Ecto neural progenitor cell (in vitro differentiated cells): Measurements from ENCODE around the gene NUCB1.
A peak's percentile ranks its signal among the peaks of the same experiment; 100 is the strongest.
"Not testable (repeated sequence)": the region's sequence is repeated elsewhere in the genome, so short reads cannot be mapped to it uniquely, and the experiment has no call there.

Experiments used
- DNase-seq: peaks from one replicate; pipeline ENCODE4 v3.0.0-alpha.2; 2018; ENCODE audit warnings: low spot score

Gene NUCB1

DNA sequence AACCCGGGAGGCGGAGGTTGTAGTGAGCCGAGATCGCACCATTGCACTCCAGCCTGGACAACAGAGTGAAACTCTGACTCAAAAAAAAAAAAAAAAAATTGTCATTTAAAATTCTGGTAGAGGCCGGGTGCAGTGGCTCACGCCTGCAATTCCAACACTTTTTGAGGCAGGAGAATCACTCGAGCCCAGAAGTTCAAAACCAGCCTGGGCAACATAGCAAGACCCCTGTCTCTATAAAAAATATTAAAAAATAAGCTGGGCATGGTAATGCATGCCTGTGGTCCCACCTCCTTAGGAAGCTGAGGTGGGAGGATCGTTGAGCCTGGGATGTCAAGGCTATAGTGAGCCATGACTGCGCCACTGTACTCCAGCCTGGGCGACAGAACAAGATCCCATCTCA lies 6.2 kb downstream of the NUCB1 start:
- DNase-seq: no peak

DNA sequence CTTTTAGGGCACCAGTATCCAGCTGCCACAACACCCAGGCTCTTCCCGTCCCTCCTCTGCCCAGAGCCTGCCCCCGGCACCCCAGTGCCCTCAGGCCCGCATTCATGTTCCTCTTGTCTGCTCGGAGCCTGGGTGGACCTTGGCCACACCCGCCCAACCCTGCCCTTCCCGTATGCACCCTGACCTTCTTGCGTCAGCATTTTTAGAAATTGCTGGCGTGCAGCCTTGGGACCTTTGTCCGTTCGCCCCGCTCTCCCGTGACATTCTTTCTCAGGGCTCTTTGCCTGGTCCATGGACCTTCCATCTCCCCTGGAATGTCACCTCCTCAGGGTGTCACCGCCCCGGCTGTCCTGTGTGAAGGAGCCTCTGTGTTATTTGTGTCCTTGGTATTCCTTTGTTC lies 7.6 kb downstream of the NUCB1 start:
- DNase-seq: no peak

DNA sequence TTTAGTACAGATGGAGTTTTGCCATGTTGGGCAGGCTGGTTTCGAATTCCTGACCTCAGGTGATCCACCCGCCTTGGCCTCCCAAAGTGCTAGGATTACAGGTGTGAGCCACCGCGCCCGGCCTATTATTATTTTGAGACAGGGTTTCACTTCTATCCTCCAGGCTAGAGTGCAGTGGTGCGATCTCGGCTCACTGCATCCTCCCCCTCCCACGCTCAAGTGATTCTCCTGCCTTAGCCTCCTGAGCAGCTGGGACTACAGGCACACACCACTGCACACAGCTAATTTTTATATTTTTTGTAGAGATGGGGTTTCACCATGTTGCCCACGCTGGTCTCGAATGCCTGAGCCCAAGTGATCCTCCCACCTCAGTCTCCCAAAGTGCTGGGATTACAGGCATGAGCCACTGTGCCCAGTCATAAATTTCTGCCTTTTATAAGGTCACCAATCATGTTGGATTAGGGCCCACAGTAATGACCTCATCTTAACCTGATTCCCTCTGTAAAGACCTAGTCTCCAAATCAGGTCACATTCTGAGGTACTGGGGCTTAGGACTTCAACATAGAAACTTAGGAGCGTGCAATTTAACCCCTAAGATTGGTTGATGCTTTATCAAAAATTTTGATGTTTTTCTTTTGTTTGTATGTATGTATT lies 9.4 kb downstream of the NUCB1 start:
- DNase-seq: not testable (repeated sequence)

DNA sequence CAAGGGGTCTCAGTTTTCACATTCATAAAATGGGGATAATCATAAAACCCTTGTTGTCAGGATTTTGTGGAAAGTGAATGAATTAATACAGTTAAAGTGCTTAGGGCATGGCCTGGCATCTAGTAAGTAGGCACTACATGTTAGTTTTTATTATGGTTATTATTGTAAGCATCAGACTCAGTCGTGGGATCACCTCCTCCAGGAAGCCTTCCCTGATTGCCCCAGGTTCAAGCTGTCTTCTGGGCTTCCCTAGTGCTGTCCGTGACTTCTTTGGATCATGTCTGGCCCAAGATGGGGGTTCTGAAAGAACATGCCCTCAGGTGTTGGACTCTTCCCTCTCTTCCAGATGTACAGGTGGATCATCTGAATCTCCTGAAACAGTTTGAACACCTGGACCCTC lies 10.7 kb downstream of the NUCB1 start:
- no peak for DNase-seq

DNA sequence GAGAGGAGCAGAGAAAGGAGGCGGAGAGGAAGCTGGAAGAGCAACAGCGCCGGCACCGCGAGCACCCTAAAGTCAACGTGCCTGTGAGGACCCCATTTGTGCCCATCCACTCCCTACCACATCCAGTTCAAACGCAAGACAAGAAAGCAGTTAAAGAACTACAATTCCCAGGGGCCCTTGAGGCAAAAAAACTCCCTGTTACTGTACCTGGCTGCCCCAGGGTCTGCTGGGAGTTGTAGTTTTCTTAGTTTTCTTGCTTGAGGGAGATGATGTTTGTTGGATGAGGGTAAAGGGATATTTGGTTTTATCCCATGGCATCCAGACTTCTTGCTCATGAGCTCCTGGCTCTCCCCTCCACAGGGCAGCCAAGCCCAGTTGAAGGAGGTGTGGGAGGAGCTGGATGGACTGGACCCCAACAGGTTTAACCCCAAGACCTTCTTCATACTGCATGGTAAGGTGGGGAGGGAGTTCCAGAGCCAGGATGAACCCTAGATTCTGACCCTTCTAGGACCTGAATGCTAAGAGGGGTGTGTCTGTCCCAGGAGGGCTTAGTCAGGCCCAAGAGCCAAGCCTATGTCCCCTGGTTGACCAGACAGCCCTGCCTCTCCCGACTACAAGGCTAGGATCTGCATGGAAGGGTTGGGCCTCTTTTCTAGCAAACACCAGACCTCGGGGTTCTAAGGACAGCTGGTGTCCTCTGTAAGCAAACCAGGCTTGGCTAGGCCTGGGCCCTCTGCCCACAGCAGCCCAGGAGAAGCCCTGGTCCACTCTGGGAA lies 13.2 kb downstream of the NUCB1 start:
- DNase-seq: no peak

DNA sequence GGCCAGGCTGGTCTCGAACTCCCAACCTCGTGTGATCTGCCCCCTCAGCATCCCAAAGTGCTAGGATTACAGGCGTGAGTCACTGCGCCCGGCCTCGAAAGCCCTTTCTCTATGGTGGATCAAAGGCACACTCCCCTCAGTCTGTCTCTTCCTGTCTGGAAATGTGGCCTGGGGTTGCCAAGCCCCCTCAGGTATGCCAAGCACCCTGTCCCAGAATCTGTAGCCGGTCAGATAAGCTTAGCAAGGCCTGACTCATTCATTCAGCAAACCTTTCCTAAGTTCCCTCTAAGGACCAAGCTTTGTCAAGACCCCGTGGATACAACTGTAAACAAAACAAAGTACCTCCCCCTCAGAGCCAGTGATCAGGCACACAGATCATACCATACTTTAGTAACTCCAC lies 14.1 kb downstream of the NUCB1 start:
- DNase-seq: no peak

DNA sequence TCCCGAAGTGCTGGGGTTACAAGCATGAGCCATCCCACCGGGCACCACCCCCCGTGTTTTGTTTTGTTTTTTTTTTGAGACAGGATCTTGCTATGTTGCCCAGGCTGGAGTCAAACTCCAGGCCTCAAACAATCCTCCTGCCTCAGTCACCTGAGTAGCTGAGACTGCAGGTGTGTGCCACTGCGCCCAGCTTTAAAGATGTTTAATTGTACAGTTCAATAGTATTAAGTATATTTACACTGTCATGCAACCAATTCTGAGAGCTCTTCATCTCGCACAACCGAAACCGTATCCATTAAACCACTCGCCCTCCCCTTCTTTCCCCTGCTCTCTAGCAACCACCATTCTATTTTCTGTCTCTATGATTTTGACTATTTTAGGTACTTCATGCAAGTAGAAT lies 15.6 kb downstream of the NUCB1 start:
- no peak for DNase-seq

DNA sequence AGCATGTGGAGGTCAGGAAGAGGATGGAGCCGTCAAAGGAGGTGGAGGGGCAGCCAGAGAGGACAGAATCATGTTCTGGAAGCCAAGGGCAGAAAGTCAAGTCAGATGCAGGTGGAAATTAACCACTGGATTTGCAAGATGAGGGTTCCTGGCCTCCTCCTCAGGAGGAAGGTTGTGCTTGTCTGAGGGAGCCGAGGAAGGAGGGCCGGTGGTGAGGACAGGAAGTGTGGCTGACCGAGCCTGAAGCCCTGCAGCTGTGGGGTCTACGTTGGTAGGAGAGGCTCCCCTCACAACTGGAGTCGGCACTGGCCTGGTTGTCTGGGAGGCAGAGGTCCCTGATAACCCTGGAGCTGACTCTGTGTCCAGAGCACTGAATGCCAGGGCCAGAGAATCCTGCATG lies 18.0 kb downstream of the NUCB1 start:
- DNase-seq: no peak

DNA sequence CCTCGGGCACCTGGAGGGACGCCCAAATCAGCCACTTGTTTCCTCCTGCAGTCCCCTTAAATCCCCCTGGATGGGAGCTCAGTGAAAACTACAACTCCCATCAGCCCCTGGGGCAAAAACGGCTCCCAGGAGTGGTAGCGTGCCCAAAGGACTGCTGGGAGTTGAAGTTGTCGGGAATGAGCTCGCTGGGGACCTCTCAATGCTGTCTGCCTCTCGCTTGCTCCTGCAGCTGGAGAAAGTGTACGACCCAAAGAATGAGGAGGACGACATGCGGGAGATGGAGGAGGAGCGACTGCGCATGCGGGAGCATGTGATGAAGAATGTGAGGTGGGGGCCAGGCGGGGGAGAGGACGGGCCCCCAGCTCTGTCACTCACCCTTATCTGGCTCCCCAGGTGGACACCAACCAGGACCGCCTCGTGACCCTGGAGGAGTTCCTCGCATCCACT lies 18.7 kb downstream of the NUCB1 start:
- DNase-seq: peak; percentile 78

DNA sequence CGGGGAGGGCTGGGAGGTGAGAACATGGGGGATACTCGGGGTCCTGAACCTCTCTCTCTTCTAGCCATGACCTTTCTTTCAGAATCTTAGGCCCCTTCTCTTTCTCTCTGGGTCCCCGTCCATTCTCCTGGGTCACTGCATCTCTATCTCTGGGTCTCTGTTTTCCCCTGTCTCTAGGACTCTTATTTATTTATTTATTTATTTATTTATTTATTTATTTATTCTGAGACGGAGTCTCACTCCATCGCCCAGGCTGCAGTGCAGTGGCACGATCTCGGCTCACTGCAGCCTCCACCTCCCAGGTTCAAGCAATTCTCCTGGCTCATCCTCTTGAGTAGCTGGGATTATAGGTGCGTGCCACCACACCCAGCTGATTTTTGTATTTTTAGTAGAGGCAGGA lies 19.2 kb downstream of the NUCB1 start:
- not testable (repeated sequence) for DNase-seq

DNA sequence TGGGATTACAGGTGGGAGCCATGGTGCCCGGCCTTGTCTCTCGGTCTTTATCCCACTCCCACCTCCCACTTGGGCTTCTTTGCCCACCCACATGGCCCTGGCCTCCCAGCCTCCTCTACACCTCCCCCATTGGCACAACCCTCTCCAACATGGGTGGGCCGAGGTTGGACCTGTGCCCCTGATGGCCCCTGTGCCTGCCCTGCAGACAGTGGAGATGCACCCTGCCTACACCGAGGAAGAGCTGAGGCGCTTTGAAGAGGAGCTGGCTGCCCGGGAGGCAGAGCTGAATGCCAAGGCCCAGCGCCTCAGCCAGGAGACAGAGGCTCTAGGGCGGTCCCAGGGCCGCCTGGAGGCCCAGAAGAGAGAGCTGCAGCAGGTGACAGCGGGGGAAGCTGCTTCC lies 20.8 kb downstream of the NUCB1 start:
- no peak for DNase-seq

DNA sequence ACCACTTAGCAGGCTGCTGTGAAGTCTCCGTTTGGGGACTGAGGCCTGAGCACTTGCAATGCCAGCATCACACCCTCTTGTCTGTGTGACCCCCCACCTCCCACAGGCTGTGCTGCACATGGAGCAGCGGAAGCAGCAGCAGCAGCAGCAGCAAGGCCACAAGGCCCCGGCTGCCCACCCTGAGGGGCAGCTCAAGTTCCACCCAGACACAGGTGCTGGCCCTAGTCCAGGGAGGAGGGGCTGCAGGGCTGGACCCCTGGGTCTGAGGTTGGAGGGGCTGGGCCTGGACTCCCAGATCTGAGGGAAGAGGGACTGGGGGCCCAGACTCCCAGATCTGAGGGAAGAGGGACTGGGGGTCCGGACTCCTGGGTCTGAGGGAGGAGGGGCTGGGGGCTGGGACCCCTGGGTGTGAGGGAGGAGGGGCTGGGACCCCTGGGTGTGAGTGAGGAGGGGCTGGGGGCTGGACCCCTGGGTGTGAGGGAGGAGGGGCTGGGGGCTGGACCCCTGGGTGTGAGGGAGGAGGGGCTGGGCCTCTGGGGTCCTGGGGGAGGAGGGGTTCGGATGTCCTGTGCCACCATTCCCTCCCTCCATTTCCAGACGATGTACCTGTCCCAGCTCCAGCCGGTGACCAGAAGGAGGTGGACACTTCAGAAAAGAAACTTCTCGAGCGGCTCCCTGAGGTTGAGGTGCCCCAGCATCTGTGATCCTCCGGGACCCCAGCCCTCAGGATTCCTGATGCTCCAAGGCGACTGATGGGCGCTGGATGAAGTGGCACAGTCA lies 21.8 kb downstream of the NUCB1 start:
- DNase-seq: no peak

DNA sequence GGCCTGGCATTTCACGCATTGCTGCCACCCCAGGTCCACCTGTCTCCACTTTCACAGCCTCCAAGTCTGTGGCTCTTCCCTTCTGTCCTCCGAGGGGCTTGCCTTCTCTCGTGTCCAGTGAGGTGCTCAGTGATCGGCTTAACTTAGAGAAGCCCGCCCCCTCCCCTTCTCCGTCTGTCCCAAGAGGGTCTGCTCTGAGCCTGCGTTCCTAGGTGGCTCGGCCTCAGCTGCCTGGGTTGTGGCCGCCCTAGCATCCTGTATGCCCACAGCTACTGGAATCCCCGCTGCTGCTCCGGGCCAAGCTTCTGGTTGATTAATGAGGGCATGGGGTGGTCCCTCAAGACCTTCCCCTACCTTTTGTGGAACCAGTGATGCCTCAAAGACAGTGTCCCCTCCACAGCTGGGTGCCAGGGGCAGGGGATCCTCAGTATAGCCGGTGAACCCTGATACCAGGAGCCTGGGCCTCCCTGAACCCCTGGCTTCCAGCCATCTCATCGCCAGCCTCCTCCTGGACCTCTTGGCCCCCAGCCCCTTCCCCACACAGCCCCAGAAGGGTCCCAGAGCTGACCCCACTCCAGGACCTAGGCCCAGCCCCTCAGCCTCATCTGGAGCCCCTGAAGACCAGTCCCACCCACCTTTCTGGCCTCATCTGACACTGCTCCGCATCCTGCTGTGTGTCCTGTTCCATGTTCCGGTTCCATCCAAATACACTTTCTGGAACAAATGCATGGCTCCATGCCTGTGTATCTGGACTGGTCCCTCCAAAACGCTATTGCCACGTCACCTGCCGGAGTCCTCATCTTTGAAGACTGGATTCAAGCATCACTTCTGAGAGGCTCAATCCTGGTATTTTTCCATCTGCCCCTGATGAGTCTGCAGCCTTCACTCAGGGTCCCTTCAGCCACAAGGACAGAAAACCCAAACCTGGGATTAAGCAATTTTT lies 22.7 kb downstream of the NUCB1 start:
- DNase-seq: no peak

DNA sequence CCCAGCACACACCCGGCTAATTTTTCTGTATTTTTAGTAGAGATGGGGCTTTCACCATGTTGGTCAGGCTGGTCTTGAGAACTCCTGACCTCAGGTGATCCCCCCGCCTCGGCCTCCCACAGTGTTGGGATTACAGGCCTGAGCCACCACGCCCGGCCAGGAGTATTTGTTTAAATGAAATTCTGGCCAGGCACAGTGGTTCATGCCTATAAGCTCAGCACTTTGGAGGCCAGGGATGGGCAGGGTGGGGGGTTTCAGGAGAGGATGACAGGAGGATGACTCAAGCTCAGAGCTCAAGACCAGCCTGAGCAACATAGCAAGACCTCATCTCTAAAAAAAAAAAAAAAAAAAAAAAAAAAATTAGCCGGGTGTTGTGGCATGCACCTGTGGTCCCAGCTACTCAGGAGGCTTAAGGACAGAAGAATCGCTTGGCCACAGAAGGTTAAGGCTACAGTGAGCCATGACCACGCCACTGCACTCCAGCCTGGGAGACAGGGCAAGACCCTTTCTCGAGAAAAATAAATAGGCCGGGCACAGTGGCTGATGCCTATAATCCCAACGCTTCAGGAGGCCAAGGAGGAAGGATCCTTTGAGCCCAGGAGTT lies 25.2 kb downstream of the NUCB1 start:
- DNase-seq: no peak

DNA sequence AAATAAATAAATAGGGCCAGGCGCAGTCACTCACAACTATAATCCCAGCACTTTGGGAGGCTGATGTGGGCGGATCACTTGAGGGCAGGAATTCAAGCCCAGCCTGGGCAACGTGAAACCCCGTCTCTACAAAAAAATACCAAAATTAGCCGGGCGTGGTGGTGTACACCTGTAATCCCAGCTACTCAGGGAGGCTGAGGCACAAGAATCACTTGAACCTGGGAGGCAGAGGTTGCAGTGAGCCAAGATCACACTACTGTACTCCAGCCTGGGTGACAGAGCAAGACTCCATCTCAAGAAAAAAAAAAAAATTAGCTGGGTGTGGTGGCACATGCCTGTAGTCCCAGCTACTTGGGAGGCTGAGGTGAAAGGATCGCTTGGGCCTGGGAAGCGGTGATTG lies 25.8 kb downstream of the NUCB1 start:
- DNase-seq: not testable (repeated sequence)

DNA sequence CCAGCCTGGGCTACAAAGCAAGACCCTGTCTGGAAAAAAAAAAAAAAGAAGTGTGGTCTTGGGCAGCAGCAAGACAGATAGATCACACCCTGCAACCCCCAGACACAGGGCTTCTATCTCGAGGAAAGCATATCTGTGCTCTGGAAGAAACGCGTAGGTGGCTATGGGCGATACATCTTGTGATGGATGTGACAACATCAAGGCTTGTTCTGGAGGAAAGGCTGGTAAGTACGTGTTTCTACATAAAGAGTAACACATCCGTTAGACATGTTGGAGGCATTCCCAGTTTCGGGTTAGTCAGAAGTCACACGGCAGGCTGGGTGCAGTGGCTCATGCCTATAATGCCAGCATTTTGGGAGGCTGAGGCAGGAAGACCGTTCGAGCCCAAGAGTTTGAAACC lies 26.8 kb downstream of the NUCB1 start:
- DNase-seq: no peak

DNA sequence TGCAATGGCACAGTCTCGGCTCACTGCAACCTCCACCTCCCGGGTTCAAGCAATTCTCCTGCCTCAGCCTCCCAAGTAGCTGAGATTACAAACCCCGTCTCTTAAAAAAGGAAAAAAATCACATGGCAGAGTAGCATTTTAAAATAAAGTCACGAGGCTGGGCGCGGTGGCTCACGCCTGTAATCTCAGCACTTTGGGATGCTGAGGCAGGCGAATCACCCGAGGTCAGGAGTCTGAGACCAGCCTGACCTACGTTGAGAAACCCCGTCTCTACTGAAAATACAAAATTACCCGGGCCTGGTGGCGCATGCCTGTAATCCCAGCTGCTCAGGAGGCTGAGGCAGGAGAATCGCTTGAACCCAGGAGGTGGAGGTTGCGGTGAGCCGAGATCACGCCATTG lies 27.6 kb downstream of the NUCB1 start:
- not testable (repeated sequence) for DNase-seq

DNA sequence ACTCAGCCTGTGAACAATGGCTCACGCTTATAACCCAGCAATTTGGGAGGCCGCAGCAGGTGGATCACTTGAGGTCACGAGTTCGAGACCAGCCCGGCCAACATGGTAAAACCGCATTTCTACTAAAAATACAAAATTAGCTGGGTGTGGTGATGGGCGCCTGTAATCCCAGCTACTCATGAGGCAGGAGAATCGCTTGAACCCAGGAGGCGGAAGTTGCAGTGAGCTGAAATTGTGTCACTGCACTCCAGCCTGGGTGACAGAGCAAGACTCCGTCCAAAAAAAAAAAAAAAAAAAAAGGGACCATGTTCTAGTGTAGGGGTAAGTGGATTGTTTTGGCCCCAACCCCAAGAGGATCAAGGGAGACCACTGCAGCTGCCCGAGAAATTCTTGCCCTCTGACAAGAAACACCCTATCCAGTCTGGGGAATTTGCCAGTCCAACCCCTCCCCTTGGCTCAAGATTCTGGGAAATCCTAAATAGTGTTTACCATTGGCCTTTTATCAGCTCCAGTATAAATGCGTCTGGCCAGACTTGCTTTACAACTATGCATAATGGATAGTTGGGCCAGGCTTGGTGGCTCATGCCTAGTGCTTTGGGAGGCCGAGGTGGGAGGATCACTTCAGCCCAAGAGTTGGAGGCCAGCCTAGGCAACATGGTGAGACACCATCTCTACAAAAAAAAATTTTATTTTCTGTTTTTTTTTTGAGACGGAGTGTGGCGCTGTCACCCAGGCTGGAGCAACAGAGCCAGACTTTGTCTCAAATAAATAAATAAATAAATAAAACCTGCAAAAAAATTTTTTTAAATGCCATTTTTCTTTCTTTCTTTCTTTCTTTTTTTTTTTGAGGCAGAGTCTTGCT lies 28.3 kb downstream of the NUCB1 start:
- DNase-seq: no peak

DNA sequence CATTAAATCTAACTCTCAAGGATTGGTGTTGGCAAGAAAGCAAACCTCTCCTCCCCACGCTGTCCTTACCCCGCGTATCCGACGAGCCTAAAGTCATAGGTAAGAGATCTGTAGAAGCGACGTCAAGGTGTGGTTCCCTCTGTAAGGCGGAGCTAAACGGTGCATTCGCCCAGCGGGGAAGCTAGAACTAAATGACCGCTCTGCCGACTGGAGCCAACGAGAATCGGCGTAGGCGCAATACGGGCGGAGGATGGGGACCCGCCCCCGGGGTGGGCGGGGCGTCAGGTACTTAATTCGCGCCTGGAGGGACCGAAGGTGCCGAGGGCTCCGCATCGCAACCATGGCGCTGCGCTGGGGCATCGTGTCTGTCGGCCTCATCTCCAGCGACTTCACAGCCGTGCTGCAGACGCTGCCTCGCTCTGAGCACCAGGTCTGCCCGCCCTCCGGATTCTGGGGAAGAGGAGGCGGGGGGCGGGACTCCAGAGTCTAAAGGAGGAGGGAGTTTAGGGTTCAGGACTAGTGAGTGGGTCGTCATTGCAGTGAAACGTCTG lies 33.3 kb downstream of the NUCB1 start, which contains the start of gene DHDH:
Gene DHDH, plus strand, starts transcription at position 318 of the 551 bp plus-strand sequence. Its CDS starts 23 bp downstream, at position 341.
- peak; percentile 91 for DNase-seq

DNA sequence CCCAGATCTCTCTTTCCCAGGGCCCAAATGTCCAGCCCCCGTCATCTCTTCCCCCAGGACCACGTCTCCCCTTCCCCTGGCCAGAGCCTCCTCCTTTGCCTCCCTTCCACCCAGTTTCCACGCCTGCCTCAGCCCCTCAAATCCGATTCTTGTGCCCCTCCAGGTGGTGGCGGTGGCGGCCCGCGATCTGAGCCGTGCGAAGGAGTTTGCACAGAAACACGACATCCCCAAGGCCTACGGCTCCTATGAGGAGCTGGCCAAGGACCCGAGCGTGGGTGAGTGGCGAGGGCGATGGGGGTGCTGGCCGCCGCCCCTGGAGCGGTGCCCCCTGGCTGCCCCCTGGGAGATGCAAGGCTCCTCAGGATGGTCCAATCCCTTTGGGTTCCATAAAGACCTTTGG lies 34.7 kb downstream of the NUCB1 start:
- no peak for DNase-seq
